IPS-18a (cell line): ENCODE measurements around the gene AZGP1.
A peak's percentile ranks its signal among the peaks of the same experiment; 100 is the strongest.
"Not testable (repeated sequence)": the region's sequence is repeated elsewhere in the genome, so short reads cannot be mapped to it uniquely, and the experiment has no call there.

Experiments
- H3K27ac ChIP-seq: one replicate; pipeline ENCODE4 v1.5.1; 2013; ENCODE audit warnings: low read length
- H3K27me3 ChIP-seq: one replicate; pipeline ENCODE4 v1.6.1; 2013; ENCODE audit warnings: mild to moderate bottlenecking, low read length; ENCODE audit not compliant: control insufficient read depth, insufficient read depth
- H3K36me3 ChIP-seq: one replicate; pipeline ENCODE4 v1.6.1; 2013; ENCODE audit warnings: low read depth, low read length; ENCODE audit not compliant: control insufficient read depth
- H3K4me1 ChIP-seq: one replicate; pipeline ENCODE4 v1.6.1; 2013; ENCODE audit warnings: low read depth, low read length; ENCODE audit not compliant: control insufficient read depth
- H3K4me3 ChIP-seq: one replicate; pipeline ENCODE4 v1.5.1; 2013; ENCODE audit warnings: low read length
- H3K9ac ChIP-seq: one replicate; pipeline ENCODE4 v1.6.1; 2013; ENCODE audit warnings: mild to moderate bottlenecking, low read length, moderate library complexity
- H3K9me3 ChIP-seq: one replicate; pipeline ENCODE4 v1.6.1; 2013; ENCODE audit warnings: low read depth, low read length; ENCODE audit not compliant: control insufficient read depth

AZGP1 gene

DNA sequence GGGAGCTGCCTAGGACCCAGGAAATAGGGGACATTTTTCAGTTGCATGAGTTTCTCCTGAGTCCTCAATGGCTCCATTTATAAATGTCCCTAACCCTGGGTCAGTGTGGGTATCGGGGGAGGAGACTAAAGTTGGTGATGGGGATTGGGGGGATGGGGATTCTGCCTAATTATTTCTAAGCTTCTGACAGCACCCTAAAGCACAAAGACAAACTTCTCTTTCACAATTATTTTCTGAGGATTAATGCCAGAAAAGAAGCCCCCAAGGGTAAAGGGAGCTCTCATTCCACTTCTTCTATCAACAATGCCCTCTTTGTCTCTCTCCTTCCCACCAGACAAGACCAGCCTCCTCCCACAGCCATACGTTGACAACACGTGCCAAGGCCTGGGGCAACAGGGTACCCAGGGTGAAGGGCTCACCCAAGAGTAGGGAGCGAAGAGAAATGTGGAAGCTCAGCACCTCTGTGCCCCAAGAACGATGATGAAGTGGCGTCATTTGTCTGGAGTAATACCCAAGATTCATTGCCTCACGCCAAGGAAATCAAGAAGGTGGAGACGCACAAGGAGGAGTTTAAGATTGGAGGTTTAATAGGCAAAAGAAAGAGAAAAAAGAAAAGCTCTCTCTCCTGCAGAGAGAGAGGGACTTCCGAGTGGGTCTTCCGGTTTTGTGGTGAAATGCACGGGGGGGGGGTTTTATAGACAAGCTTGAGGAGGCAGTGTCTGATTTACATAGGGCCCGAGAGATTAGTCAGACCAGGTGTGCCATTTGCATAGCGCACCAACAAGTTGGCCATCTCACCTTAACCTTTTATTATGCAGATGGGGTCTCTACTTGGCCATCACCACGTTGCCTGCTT lies 32.0 kb downstream of the AZGP1 start:
- Histone ChIP-seq H3K9ac (peak overlapping the region; percentile 74), H3K27me3 (no peaks in the 10 kb centered on the region), H3K36me3 (no peaks in the 10 kb centered on the region), H3K9me3 (peaks cover 7% of the 10 kb centered on the region), H3K4me1 (peaks cover 17% of the 10 kb centered on the region), H3K4me3 (peak overlapping the region; percentile 34), H3K27ac (peak overlapping the region; percentile 92)

DNA sequence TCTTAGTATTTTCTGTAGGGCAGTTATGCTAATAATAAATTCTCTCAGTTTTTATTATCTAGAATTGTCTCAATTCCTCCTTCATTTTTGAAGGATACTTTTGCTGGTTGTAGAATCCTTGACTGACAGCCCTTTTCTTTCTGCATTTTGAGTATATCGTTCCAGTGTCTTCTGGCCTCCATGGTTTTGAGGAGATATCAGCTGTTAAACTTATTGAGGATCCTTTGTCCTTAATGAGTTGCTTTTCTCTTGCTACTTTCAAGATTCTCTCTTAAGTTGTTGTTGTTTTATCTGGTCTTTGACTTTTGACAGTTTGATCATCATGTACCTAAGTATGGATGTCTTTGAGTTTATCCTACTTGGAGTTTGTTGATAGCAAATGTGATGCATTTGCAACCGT lies 37.5 kb downstream of the AZGP1 start:
- Histone ChIP-seq H3K9me3 (peaks cover 18% of the 10 kb centered on the region), H3K36me3 (no peaks in the 10 kb centered on the region), H3K9ac (no peak overlapping the region), H3K27me3 (no peaks in the 10 kb centered on the region), H3K27ac (no peak overlapping the region), H3K4me1 (peaks cover 3% of the 10 kb centered on the region), H3K4me3 (no peak overlapping the region)

DNA sequence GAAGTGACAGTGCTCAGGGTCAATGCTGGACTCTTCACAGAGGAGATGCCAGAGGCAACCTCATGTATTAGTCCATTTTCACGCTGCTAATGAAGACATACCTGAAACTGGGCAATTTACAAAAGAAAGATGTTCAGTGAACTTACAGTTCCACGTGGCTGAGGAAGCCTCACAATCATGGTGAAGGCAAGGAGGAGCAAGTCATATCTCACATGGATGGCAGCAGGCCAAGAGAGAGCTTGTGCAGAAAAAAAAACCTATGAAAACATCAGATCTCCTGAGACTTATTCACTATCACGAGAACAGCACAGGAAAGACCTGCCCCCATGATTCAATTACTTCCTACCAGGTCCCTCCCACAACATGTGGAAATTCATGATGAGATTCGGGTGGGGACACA lies 40.8 kb downstream of the AZGP1 start:
- not testable (repeated sequence) for H3K9ac ChIP-seq, H3K27ac ChIP-seq, H3K4me3 ChIP-seq, H3K4me1 ChIP-seq, H3K36me3 ChIP-seq, H3K27me3 ChIP-seq
- peaks cover 18% of the 10 kb centered on the region for H3K9me3 ChIP-seq

DNA sequence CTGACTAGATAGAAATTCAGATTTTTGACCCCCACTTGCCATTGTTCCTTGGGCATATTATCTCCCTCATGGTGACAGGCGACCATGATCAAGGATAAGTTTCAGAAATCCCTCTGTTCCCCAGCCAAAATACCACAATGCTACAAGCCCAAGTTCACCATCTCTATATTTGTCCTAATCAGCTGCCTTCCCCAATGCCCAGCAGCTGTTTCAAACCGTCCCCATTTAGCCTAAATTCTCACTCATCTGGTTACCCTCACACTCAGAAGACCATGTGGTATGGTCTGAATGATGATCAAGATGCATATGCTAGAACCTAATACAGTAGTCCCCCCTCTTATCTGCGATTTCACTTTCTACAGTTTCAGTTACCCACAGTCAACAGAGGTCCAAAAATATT lies 45.5 kb downstream of the AZGP1 start:
- Histone ChIP-seq H3K27me3 (peaks cover 10% of the 10 kb centered on the region), H3K4me3 (no peak overlapping the region), H3K9ac (no peak overlapping the region), H3K27ac (no peak overlapping the region), H3K9me3 (no peaks in the 10 kb centered on the region), H3K4me1 (peaks cover 12% of the 10 kb centered on the region), H3K36me3 (no peaks in the 10 kb centered on the region)

DNA sequence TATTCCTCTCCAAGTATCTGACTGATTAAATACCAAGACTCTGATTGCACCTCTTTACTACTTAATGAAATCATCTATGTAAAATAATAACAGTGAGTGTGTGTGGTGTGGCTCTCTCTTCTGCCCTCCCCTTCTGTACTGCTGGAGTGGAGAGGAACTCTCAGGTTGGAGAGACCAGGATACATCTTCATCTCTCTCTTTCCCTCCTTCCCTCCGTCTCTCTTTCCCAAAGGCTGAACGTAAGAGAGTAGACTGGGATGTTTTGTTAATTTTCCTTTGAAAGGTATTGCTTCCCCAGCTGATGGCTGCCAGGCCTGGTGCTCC lies 46.1 kb downstream of the AZGP1 start:
- peaks cover 10% of the 10 kb centered on the region for H3K27me3 ChIP-seq
- H3K9ac ChIP-seq, result no peak overlapping the region
- no peaks in the 10 kb centered on the region for H3K36me3 ChIP-seq
- H3K9me3 ChIP-seq, result no peaks in the 10 kb centered on the region
- peak overlapping the region; percentile 53 for H3K4me3 ChIP-seq
- peaks cover 12% of the 10 kb centered on the region for H3K4me1 ChIP-seq
- H3K27ac ChIP-seq, result no peak overlapping the region

DNA sequence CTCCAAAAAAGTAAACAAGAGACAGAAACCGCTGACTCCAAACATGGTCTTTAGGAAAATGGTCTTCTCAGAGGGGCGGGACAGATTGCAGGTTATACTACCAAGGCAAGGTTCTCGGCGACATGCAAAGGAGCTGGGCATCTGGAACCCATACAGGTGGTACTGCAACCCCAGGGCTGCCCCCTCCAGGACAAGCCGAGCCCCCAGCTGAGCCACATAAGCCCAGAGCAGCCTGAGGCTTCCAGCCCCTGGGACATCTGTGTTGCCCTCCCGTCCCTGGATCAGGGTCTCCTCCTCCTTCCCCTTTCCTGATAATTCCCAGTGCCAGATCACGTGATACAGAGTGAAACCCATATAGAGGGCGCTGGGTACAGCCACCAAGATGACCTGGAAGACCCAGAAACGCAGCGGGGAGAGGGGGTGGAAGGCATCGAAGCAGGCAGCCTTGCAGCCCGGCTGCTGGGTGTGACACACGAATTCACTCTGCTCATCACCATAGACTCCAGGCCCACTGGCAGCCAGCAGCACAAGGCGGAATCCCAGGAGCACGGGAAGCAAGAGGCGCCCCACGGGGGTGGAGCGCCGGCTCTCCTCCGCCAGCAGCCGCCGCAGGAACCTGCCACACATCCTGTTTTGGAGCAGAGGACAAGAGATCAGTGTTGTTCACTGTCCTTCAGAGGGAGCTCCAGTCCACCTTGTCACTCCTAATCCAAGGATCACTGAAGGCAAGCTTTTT lies 46.7 kb downstream of the AZGP1 start, which contains the start of gene GJC3:
Gene GJC3, minus strand, starts transcription at position 627 of the 736 bp plus-strand sequence. Its CDS starts 0 bp downstream, at position 627.
- Histone ChIP-seq H3K9ac (peak within 1 kb of the TSS; percentile 44), H3K4me3 (peak within 1 kb of the TSS; percentile 53)

DNA sequence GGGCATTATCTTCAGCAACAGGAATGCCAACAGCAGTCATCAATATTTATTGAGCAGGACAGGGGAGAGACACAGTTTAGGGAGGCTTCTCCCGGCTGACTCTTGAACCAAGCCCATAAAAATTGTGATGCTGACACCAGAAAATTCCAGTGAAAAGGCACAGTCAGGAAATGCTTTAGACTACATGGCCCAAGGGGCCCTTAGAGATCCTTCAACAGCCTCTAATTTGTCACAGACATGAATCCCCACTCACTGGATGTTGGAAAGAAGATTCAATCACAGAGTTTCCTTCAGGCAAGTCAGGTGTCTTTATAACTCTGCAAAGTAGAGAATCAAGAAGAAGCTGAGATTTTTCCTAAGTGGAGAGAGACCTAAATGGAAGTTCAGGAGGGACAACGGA lies 47.6 kb downstream of the AZGP1 start:
- H3K27ac ChIP-seq, result no peak overlapping the region
- no peak overlapping the region for H3K4me3 ChIP-seq
- peaks cover 17% of the 10 kb centered on the region for H3K27me3 ChIP-seq
- no peaks in the 10 kb centered on the region for H3K9me3 ChIP-seq
- peaks cover 9% of the 10 kb centered on the region for H3K4me1 ChIP-seq
- no peaks in the 10 kb centered on the region for H3K36me3 ChIP-seq
- no peak overlapping the region for H3K9ac ChIP-seq

More for the DNA sequence above, 46.7 kb downstream of the AZGP1 start, which contains the start of gene GJC3:
- Histone ChIP-seq H3K4me1 (peaks cover 10% of the 10 kb centered on the region), H3K27me3 (peaks cover 10% of the 10 kb centered on the region), H3K9me3 (no peaks in the 10 kb centered on the region), H3K36me3 (no peaks in the 10 kb centered on the region), H3K27ac (no peak within 1 kb of the TSS)

DNA sequence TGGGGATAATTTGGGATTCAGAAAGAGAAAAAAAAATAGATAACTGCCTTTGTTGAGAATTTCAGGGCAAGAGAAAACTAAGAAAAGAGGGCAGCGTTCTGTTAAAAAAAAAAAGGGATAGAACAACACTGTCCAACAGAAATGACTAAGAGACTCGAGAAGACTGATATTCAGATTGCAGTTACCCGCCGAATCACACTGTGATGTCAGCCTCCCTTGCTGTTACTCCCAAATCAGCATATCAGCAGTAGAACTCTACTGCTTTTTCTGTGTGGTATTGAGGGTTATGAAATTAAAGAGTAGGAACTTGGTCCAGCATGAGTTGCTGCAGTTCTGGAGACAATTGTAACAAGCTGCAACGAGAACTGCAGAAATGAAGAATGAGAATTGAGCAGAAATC lies 48.3 kb downstream of the AZGP1 start:
- Histone ChIP-seq H3K4me1 (peaks cover 9% of the 10 kb centered on the region), H3K9me3 (no peaks in the 10 kb centered on the region), H3K36me3 (no peaks in the 10 kb centered on the region), H3K27ac (no peak overlapping the region), H3K27me3 (peaks cover 17% of the 10 kb centered on the region), H3K9ac (no peak overlapping the region), H3K4me3 (no peak overlapping the region)

DNA sequence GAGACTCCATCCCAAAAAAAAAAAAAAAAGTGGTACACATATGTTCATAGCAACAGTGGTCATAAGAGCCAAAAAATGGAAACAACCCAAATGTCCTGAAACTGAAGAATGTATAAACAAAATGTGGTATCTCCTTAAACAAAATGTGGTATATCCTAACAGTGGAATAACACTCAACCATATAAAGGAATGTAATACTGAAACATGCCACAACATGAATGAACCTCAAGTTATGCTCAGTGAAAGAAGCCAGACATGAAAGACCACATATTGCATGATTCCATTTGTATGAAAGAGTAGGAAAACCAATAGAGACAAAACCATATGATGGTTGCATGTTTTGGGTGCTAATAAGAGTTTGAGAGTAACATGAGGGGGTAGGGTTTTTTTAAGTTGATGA lies 49.5 kb downstream of the AZGP1 start:
- no peak overlapping the region for H3K27ac ChIP-seq
- no peak overlapping the region for H3K4me3 ChIP-seq
- peaks cover 9% of the 10 kb centered on the region for H3K4me1 ChIP-seq
- peaks cover 17% of the 10 kb centered on the region for H3K27me3 ChIP-seq
- no peaks in the 10 kb centered on the region for H3K36me3 ChIP-seq
- H3K9me3 ChIP-seq, result no peaks in the 10 kb centered on the region
- H3K9ac ChIP-seq, result no peak overlapping the region

DNA sequence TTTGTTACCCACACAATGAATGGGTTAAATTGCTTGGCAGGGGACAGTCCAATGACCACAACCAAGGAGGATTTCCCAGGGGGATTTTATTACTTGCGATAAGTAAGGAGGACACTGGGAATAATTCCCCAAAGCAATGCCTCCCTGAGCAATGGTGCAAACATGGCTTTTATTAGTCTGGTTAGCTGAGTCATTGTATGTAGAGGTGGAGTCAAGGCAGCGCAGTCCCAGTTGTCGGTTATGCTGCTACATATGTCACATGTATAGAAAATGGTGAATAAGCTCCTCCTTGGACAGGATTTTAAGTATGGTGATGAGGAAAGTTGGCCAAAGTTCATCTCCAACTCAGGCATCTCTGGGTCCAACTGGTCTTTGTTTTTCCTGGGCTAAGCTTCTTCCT lies 52.6 kb downstream of the AZGP1 start:
- Histone ChIP-seq H3K36me3 (no peaks in the 10 kb centered on the region), H3K9ac (no peak overlapping the region), H3K27ac (no peak overlapping the region), H3K4me1 (no peaks in the 10 kb centered on the region), H3K4me3 (no peak overlapping the region), H3K27me3 (peaks cover 13% of the 10 kb centered on the region), H3K9me3 (peaks cover 4% of the 10 kb centered on the region)

DNA sequence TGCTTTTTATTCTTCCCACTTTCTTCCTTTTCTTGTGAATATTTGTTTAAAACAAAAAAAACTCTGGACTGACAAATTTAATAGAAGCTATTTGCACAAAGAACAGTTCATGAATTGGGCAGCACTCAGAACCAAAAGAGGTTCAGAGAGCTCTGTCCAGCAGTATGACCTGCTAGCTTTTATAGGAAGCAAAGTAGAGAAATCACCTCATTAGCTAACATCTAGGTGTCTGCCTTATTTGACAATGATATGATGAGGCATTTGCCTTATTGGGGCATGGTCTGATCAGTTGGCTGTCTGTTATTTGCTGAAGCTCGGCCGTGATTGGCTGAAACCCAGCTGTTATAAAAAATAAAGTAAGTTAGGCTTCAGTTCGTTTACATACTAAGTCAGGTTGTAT lies 55.7 kb downstream of the AZGP1 start:
- H3K36me3 ChIP-seq, result peaks cover 14% of the 10 kb centered on the region
- no peaks in the 10 kb centered on the region for H3K4me1 ChIP-seq
- peak overlapping the region; percentile 81 for H3K4me3 ChIP-seq
- no peak overlapping the region for H3K27ac ChIP-seq
- H3K9ac ChIP-seq, result peak overlapping the region; percentile 75
- H3K27me3 ChIP-seq, result peaks cover 7% of the 10 kb centered on the region
- peaks cover 4% of the 10 kb centered on the region for H3K9me3 ChIP-seq

DNA sequence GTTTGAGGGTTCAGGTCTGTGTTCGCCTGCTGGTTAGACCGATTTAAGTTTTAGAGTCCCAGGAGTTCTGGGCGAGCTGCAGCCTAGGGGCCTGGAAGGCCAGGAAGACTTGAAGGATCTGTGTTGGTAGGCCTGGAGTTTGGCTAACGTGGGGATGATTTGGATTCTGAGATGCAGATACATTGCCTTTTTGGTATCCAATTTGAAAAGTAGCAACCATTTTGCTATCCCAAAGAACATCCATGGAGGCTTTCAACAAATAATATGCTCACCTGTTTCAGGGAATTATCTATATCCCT lies 56.1 kb downstream of the AZGP1 start:
- H3K4me1 ChIP-seq, result no peaks in the 10 kb centered on the region
- H3K9me3 ChIP-seq, result peaks cover 4% of the 10 kb centered on the region
- H3K36me3 ChIP-seq, result peaks cover 14% of the 10 kb centered on the region
- H3K27ac ChIP-seq, result no peak overlapping the region
- peak overlapping the region; percentile 81 for H3K4me3 ChIP-seq
- peak overlapping the region; percentile 75 for H3K9ac ChIP-seq
- peaks cover 7% of the 10 kb centered on the region for H3K27me3 ChIP-seq
